GM20000 (cell line): ENCODE data around the gene PLCB2.

Experiments used
- DNase-seq: peaks from one replicate; pipeline ENCODE4 v3.0.0; 2012; ENCODE audit warnings: low spot score
- CTCF ChIP-seq: IDR thresholded peaks from 2 replicates; pipeline ENCODE4 v1.5.1; 2012; ENCODE audit warnings: mild to moderate bottlenecking, control low read depth; ENCODE audit errors: extremely low read depth, missing control alignments

The PLCB2 gene, protein sequence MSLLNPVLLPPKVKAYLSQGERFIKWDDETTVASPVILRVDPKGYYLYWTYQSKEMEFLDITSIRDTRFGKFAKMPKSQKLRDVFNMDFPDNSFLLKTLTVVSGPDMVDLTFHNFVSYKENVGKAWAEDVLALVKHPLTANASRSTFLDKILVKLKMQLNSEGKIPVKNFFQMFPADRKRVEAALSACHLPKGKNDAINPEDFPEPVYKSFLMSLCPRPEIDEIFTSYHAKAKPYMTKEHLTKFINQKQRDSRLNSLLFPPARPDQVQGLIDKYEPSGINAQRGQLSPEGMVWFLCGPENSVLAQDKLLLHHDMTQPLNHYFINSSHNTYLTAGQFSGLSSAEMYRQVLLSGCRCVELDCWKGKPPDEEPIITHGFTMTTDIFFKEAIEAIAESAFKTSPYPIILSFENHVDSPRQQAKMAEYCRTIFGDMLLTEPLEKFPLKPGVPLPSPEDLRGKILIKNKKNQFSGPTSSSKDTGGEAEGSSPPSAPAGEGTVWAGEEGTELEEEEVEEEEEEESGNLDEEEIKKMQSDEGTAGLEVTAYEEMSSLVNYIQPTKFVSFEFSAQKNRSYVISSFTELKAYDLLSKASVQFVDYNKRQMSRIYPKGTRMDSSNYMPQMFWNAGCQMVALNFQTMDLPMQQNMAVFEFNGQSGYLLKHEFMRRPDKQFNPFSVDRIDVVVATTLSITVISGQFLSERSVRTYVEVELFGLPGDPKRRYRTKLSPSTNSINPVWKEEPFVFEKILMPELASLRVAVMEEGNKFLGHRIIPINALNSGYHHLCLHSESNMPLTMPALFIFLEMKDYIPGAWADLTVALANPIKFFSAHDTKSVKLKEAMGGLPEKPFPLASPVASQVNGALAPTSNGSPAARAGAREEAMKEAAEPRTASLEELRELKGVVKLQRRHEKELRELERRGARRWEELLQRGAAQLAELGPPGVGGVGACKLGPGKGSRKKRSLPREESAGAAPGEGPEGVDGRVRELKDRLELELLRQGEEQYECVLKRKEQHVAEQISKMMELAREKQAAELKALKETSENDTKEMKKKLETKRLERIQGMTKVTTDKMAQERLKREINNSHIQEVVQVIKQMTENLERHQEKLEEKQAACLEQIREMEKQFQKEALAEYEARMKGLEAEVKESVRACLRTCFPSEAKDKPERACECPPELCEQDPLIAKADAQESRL

GRCh38 chr15:40307421-40308211 is at the start of gene PLCB2:
Gene PLCB2, minus strand, starts transcription at chr15:40307935. Its CDS starts 263 bp downstream, at chr15:40307672.
- no peak for TF ChIP-seq CTCF
- DNase-seq, result peak; percentile 78

GRCh38 chr15:40357246-40357645 is 49.5 kb upstream of the PLCB2 start:
- TF ChIP-seq CTCF, result no peak
- no peak for DNase-seq

- no peak for TF ChIP-seq CTCF
- no peak for DNase-seq
Observed at GRCh38 chr15:40355976-40356585, 48.3 kb upstream of the PLCB2 start.

DNA sequence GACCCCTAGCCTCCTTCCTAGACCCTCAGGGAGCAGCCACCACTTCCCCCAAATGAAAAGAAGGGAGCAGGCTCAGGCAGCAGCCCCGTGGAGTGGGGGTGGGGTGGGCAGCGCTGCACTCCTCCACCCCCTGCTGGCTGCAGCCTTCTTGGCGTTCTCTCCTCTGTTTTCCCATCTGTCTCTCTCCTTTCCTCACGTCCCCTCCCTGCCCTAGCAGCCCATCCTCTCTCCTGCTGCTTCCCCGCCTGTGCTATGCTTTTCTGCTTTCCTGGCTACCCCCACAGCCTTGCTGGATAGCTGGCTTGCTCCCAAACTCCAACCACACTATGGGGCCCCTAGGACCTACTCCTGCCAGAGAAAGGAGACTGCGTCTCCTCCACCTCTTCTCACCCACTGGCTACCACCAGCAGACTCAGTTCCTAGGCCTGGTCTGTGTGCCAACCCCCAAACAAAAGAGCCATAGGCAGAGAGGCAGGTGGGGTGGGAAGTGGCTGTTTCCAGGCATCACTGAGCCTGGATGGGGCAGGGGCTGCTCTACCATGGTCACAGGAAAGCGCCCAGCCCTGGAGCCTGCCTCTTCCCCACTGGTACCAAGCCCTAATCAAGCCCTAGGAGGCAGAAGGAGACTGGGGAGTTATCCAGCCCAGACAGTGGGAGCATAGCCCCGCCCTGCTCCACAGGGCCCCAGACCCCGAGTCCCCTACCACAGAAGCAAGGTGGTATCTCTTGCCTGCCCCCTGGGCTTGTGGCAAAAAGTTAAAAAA is 46.9 kb upstream of the PLCB2 start:
- no peak for TF ChIP-seq CTCF
- no peak for DNase-seq

- DNase-seq, result no peak
- no peak for TF ChIP-seq CTCF
Observed at GRCh38 chr15:40353697-40354096, 46.0 kb upstream of the PLCB2 start.
